IMR-90 (cell line): ENCODE results near the gene IYD.

ENCODE experiments used
- NFE2L2 ChIP-seq: fragments of 150-350 bp; IDR thresholded peaks from 2 replicates; pipeline ENCODE4 v1.6.1; 2016; ENCODE audit warnings: low read depth, mild to moderate bottlenecking, low read length
- POLR2A ChIP-seq: IDR thresholded peaks from 2 replicates; pipeline ENCODE4 v1.6.1; 2012; ENCODE audit warnings: mild to moderate bottlenecking, low read depth, low read length
- RFX5 ChIP-seq: IDR thresholded peaks from 2 replicates; pipeline ENCODE4 v1.8.0; 2012; ENCODE audit warnings: low read depth, mild to moderate bottlenecking, low read length, moderate library complexity
- SMC3 ChIP-seq: fragments of 150-350 bp; IDR thresholded peaks from 2 replicates; pipeline ENCODE4 v1.6.1; 2016; ENCODE audit warnings: low read depth, mild to moderate bottlenecking, antibody characterized with exemption, low read length, moderate library complexity
- TF ChIP-seq, protein P1 (sequence below): conservative IDR thresholded peaks from 2 replicates; pipeline ENCODE4 v1.5.1; 2012; ENCODE audit warnings: mild to moderate bottlenecking, low read depth, low read length, improper control_type of control experiment
- TF ChIP-seq, protein P2 (sequence below): fragments of 150-350 bp; IDR thresholded peaks from 2 replicates; pipeline ENCODE4 v1.6.1; 2017; ENCODE audit warnings: mild to moderate bottlenecking, antibody characterized with exemption, low read length, low read depth

DNA sequence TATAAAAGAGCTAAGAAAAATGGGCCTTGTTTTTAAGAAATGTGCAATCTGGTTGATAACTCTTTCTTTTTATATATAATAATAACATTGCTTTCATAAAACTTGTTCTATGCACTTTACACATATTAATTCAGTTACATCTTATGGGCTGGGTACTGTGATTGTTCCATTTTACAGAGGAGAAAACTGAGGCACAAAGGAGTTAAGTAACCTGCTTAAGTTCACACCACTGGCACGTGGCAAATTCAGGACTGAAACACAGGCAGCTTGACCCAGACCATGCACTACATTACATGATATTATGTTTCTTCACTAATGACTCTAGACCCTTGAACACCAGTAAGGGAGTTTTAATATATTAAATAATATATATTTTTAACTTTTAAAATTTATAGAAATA is 15.4 kb upstream of the IYD start:
- TF ChIP-seq, protein P1, sequence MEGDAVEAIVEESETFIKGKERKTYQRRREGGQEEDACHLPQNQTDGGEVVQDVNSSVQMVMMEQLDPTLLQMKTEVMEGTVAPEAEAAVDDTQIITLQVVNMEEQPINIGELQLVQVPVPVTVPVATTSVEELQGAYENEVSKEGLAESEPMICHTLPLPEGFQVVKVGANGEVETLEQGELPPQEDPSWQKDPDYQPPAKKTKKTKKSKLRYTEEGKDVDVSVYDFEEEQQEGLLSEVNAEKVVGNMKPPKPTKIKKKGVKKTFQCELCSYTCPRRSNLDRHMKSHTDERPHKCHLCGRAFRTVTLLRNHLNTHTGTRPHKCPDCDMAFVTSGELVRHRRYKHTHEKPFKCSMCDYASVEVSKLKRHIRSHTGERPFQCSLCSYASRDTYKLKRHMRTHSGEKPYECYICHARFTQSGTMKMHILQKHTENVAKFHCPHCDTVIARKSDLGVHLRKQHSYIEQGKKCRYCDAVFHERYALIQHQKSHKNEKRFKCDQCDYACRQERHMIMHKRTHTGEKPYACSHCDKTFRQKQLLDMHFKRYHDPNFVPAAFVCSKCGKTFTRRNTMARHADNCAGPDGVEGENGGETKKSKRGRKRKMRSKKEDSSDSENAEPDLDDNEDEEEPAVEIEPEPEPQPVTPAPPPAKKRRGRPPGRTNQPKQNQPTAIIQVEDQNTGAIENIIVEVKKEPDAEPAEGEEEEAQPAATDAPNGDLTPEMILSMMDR, result no peak
- no peak for TF ChIP-seq POLR2A
- TF ChIP-seq RFX5, result no peak
- TF ChIP-seq, protein P2, sequence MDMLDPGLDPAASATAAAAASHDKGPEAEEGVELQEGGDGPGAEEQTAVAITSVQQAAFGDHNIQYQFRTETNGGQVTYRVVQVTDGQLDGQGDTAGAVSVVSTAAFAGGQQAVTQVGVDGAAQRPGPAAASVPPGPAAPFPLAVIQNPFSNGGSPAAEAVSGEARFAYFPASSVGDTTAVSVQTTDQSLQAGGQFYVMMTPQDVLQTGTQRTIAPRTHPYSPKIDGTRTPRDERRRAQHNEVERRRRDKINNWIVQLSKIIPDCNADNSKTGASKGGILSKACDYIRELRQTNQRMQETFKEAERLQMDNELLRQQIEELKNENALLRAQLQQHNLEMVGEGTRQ, result no peak
- no peak for TF ChIP-seq SMC3
- TF ChIP-seq NFE2L2, result no peak
